Measurements from ENCODE around the gene TRAPPC2L. TPM values are rescaled to one million over a fixed set of nuclear protein-coding genes. Genes with fewer than 3 reads are reported as not detected.

Gene TRAPPC2L
- total RNA-seq, 1 experiment from 2014 or later, result 82.0 TPM

- TF ChIP-seq E2F1 (CRISPR knock-in tag; IDR thresholded peaks at IDR 0.05), result no peak
Measured at GRCh38 chr16:88874938-88875599, 18.1 kb downstream of the TRAPPC2L start (continued).

GRCh38 chr16:88875703-88876234 is 18.8 kb downstream of the TRAPPC2L start:
- DNase-seq (ENCODE audit: low spot score) (no peak), ATAC-seq (no peak)
- Mint-ChIP-seq H3K4me3 (no peak overlapping the region), H3K9me3 (no peaks in the 10 kb centered on the region), H3K27ac (no peak overlapping the region), H3K36me3 (no peaks in the 10 kb centered on the region), H3K27me3 (ENCODE audit: low read depth) (no peaks in the 10 kb centered on the region; the same call in 1 of the 2 replicates), H3K4me1 (no peaks in the 10 kb centered on the region)
- TF ChIP-seq ZNF232 (CRISPR knock-in tag; IDR thresholded peaks at IDR 0.05), result no peak
- no peak for TF ChIP-seq FOXJ3 (CRISPR knock-in tag; IDR thresholded peaks at IDR 0.05; ENCODE audit: borderline replicate concordance)
- TF ChIP-seq TCF7 (CRISPR knock-in tag; IDR thresholded peaks at IDR 0.05; ENCODE audit: low read depth), result no peak
- no peak for TF ChIP-seq ATF6 (CRISPR knock-in tag; IDR thresholded peaks at IDR 0.05)
- no peak for TF ChIP-seq JUN (CRISPR knock-in tag; IDR thresholded peaks at IDR 0.05)
- TF ChIP-seq ZNF416 (CRISPR knock-in tag; IDR thresholded peaks at IDR 0.05), result no peak
- no peak for TF ChIP-seq ZNF263 (CRISPR knock-in tag; IDR thresholded peaks at IDR 0.05; ENCODE audit: low read depth)
- no peak for TF ChIP-seq IRF1 (CRISPR knock-in tag; IDR thresholded peaks at IDR 0.05)
- TF ChIP-seq NR2C2 (CRISPR knock-in tag; IDR thresholded peaks at IDR 0.05), result no peak
- no peak for TF ChIP-seq SMAD4 (CRISPR knock-in tag; IDR thresholded peaks at IDR 0.05)
- no peak for TF ChIP-seq ZNF317 (CRISPR knock-in tag; IDR thresholded peaks at IDR 0.05; ENCODE audit: borderline replicate concordance, low read depth)
- TF ChIP-seq ATF3 (CRISPR knock-in tag; conservative IDR thresholded peaks at IDR 0.05), result no peak
- TF ChIP-seq RELA (CRISPR knock-in tag; IDR thresholded peaks at IDR 0.05; ENCODE audit: borderline replicate concordance), result no peak
- TF ChIP-seq OVOL2 (CRISPR knock-in tag; IDR thresholded peaks at IDR 0.05; ENCODE audit: borderline replicate concordance), result no peak
- no peak for TF ChIP-seq FOXP1 (CRISPR knock-in tag; IDR thresholded peaks at IDR 0.05; ENCODE audit: borderline replicate concordance)
- ChIA-PET CTCF (interaction anchor here (0.6 to 1.0 kb wide), 2 partner anchors 60 to 329 kb away, joined by 3 read pairs; no protein-coding TSS in a partner anchor), POLR2A (no interaction called here)

- ATAC-seq (no peak), DNase-seq (ENCODE audit: low spot score) (no peak)
- POLR2A ChIA-PET, result no interaction called here
- no peak overlapping the region for H3K4me3 Mint-ChIP-seq
- CTCF ChIA-PET, result interaction anchor here (1.0 kb wide), 1 partner anchor 62 kb away, joined by 3 read pairs; no protein-coding TSS in a partner anchor
- H3K4me1 Mint-ChIP-seq, result no peaks in the 10 kb centered on the region
- H3K36me3 Mint-ChIP-seq, result no peaks in the 10 kb centered on the region
- H3K9me3 Mint-ChIP-seq, result no peaks in the 10 kb centered on the region
- no peaks in the 10 kb centered on the region; the same call in 1 of the 2 replicates for H3K27me3 Mint-ChIP-seq (ENCODE audit: low read depth)
- H3K27ac Mint-ChIP-seq, result no peak overlapping the region
- no peak for TF ChIP-seq ZBTB21 (CRISPR knock-in tag; IDR thresholded peaks at IDR 0.05; ENCODE audit: borderline replicate concordance)
- no peak for TF ChIP-seq CDX4 (CRISPR knock-in tag; IDR thresholded peaks at IDR 0.05; ENCODE audit: borderline replicate concordance)
- no peak for TF ChIP-seq ZNF396 (CRISPR knock-in tag; IDR thresholded peaks at IDR 0.05; ENCODE audit: borderline replicate concordance)
- TF ChIP-seq IRF1 (CRISPR knock-in tag; IDR thresholded peaks at IDR 0.05), result no peak
- no peak for TF ChIP-seq STAT6 (CRISPR knock-in tag; conservative IDR thresholded peaks at IDR 0.05; ENCODE audit: low read depth)
- no peak for TF ChIP-seq ZNF232 (CRISPR knock-in tag; IDR thresholded peaks at IDR 0.05)
- no peak for TF ChIP-seq ATF1 (CRISPR knock-in tag; IDR thresholded peaks at IDR 0.05)
- TF ChIP-seq PRRX2 (CRISPR knock-in tag; IDR thresholded peaks at IDR 0.05), result no peak
- TF ChIP-seq ZMAT4 (CRISPR knock-in tag; IDR thresholded peaks at IDR 0.05), result no peak
- no peak for TF ChIP-seq FOXP1 (CRISPR knock-in tag; IDR thresholded peaks at IDR 0.05; ENCODE audit: borderline replicate concordance)
Measured at GRCh38 chr16:88876942-88877526, 20.1 kb downstream of the TRAPPC2L start.

Measured in WTC11 (cell line).